NCI-H1048 (cell line): ENCODE measurements around the gene WDR6.

Source experiments
- DNase-seq: peaks from one replicate; lab custom pipeline; 2025; lab: John Stamatoyannopoulos, UW

Gene WDR6

DNA sequence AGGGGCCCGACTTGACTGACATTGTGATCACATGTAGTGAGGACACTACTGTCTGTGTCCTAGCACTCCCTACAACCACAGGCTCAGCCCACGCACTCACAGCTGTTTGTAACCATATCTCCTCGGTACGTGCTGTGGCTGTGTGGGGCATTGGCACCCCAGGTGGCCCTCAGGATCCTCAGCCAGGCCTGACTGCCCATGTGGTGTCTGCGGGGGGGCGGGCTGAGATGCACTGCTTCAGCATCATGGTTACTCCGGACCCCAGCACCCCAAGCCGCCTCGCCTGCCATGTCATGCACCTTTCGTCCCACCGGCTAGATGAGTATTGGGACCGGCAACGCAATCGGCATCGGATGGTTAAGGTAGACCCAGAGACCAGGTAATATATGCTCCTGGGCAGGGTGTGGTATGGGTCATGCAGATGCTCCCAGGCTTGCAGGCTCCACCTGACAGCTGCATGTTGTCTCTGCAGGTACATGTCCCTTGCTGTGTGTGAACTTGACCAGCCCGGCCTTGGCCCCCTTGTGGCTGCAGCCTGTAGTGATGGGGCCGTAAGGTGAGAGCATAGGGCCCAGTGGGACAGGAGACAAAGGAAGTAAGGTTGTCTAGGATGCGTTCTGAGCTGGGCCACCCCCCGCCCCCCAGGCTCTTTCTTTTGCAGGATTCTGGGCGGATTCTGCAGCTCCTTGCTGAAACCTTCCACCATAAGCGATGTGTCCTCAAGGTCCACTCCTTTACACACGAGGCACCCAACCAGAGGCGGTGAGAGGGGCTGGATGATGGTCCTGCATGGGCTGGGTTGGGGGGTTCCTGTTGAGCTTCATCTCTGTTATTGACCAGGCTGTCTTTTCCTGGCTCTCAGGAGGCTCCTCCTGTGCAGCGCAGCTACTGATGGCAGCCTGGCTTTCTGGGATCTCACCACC is 6.8 kb downstream of the WDR6 start:
- no peak for DNase-seq

DNA sequence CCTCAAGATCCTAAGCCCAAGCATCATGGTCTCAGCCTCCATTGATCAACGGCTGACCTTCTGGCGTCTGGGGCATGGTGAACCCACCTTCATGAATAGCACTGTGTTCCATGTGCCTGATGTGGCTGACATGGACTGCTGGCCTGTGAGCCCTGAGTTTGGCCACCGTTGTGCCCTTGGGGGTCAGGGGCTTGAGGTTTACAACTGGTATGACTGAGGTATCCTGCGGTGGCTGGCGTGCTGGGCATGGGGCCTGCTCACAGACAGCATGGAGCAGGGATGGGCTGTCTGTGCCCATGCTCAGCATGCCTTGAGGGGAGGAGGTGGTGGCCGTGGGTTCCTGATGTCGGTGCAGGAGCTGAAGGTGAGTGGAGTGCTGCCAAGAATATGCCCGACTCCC is 7.9 kb downstream of the WDR6 start:
- no peak for DNase-seq

GRCh38 chr3:49015765-49016164 is 8.6 kb downstream of the WDR6 start:
- DNase-seq = no peak

GRCh38 chr3:49016414-49017228 is 9.4 kb downstream of the WDR6 start:
- no peak for DNase-seq

DNA sequence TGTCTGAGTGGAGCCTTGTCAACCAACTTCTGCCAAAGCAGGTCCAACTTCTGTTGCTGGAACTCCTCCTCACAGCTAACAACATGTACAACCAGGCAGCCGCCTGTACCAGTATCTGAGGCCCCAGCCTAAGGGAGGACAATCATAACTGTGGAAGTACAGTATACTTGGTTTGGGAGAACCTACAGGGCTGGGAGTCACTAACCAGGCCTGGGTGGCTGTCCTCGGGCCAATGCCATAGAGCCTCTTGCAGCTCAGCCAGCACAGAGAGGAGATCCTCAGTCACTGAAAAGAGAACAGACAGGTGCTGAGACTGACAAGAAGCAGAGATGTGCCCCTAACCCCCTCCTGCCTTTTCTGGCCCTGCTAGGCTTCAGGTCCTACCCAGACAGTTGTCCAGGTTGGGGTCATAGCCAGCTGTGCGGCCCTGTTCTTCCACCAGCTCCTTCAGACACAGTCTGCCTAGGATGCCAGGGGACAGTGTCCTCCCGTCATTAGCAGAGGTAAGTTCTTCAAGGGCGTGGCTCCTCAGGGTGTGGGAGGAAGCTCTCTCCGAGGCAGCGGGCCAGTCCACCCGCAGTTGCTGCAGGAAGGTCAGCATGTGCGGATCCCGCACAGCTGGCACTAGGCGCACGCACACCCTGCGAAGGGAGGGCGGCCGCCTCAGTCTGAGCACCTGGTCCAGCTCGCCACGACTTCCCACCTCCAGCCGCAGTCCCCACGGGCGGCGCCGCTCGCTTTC is 10.2 kb downstream of the WDR6 start:
- DNase-seq = no peak

GRCh38 chr3:49017971-49018706 is 10.9 kb downstream of the WDR6 start, which contains the start of gene DALRD3:
Gene DALRD3 (minus strand): TSS chr3:49018580. CDS start chr3:49018564, 16 bp downstream.
- DNase-seq = peak; percentile 27

- no peak for DNase-seq
These were observed 11.5 kb downstream of the WDR6 start for GRCh38 chr3:49018707-49019006.

- no peak for DNase-seq
These were observed 12.7 kb downstream of the WDR6 start for GRCh38 chr3:49019941-49020329.

- no peak for DNase-seq
These were observed 13.4 kb downstream of the WDR6 start for GRCh38 chr3:49020330-49021212.

GRCh38 chr3:49021213-49021812 is 14.1 kb downstream of the WDR6 start:
- DNase-seq = peak; percentile 96

DNA sequence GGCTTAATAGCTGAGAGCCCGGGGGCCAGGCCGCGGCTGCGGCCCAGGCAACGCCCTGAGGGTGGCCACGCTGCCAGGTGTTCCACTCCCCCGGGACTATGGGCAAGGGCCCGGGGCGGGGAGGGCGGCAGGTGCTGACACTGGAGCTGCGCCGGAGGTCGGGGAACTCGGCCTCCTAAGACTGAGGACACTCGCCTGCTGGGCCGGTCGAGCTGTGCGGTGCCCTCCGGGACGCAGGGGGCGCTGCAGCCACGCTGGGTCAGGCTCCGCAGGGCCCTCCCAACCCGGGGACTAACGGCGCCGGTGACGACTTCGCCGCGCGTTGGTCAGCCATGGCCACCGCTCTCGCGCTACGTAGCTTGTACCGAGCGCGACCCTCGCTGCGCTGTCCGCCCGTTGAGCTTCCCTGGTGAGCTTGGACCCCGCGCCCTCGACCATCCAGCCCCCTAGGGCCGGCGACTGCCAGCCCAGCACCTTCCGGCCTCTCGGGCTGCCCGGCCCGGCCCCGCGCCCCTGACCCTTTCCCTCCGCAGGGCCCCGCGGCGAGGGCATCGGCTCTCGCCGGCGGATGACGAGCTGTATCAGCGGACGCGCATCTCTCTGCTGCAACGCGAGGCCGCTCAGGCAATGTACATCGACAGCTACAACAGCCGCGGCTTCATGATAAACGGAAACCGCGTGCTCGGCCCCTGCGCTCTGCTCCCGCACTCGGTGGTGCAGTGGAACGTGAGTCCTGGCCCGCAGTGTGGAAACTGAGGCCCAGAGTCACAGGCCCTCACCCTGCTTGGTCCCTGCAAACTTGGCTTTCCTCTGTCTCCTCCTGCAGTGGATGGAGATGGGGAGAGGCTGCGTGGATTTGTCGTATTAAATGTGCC is 14.9 kb downstream of the WDR6 start, which contains the start of gene NDUFAF3:
Gene NDUFAF3, plus strand, starts transcription at position 309 of the 875 bp plus-strand sequence. Its CDS starts 24 bp downstream, at position 333.
- DNase-seq = peak; percentile 81

DNA sequence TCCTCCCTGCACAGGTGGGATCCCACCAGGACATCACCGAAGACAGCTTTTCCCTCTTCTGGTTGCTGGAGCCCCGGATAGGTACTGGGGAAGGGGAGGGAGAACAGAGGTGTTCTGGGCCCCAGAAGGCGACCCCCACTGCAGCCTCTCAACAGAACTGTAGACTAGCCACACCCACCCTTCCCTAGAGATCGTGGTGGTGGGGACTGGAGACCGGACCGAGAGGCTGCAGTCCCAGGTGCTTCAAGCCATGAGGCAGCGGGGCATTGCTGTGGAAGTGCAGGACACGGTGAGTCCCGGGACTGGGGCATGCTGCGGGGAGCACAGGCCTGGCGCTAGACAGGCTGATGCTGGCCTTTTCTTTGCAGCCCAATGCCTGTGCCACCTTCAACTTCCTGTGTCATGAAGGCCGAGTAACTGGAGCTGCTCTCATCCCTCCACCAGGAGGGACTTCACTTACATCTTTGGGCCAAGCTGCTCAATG is 15.5 kb downstream of the WDR6 start:
- no peak for DNase-seq

DNA sequence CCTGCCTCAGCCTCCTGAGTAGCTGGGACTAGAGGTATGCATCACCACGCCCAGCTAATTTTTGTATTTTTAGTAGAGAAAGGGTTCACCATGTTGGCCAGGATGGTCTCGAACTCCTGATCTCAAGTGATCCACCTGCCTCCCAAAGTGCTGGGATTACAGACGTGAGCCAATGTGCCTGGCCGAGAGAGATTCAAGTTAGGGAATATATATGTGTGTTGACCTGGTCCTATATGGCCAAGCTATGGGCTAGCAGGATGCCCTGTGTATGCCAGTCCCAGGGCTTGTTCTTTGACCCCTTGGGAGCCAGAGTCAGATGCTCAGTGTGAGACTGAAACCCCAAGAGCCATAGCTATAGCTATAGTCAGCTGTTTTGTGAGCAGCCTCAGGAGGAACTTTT is 16.6 kb downstream of the WDR6 start:
- no peak for DNase-seq

- DNase-seq = no peak
These were observed 17.3 kb downstream of the WDR6 start for GRCh38 chr3:49024449-49024848.

- DNase-seq = no peak
These were observed 18.0 kb downstream of the WDR6 start for GRCh38 chr3:49025005-49025792.

- no peak for DNase-seq
These were observed 18.8 kb downstream of the WDR6 start for GRCh38 chr3:49025793-49026520.

DNA sequence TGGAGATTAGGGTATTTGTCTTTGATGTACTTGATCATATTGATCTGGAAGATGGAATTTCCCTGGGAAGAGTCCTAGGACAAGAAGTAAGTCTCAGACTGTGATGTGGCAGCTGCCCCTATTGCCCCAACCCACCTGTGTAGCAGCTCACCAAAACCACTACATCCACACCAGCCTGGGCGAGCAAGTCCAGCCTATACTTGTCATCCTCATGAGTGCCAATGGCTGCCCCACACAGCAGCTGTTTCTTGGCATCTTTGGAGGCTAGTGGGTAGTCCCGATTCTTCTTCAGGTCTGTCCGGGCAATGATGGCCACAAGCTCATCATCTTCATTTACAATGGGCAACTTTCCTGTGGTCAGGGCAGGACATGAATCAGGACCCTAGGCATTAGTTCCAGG is 19.3 kb downstream of the WDR6 start:
- DNase-seq = no peak
